GM15510 (cell line): ENCODE measurements around the gene SULT4A1.

Experiments used
- POLR2A ChIP-seq: IDR thresholded peaks from 3 replicates; pipeline ENCODE4 v1.6.1; 2011; ENCODE audit warnings: borderline replicate concordance; ENCODE audit not compliant: insufficient read length; ENCODE audit errors: extremely low read depth

Gene SULT4A1

DNA sequence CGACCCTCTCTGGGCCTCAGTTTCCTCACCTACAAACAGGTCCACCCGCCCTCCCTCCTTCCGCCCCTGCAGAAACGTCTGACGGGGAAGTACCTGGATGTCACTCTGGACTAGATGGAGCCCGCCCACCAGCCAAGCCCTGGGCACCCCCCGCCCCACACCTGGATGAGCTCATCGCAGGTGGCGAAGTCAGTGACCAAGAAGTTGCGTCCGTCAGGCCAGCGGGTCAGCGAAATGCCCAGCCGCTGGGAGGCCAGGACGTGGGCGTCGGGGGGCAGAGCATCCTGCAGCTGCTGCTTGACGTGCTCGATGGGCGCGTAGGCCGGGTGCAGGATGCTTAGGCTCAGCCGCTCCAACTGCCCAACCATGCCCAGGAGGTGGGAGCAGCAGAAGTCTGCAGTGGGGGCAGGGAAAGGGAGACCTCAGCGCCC, 28.6 kb upstream of the SULT4A1 start:
- no peak for TF ChIP-seq POLR2A

DNA sequence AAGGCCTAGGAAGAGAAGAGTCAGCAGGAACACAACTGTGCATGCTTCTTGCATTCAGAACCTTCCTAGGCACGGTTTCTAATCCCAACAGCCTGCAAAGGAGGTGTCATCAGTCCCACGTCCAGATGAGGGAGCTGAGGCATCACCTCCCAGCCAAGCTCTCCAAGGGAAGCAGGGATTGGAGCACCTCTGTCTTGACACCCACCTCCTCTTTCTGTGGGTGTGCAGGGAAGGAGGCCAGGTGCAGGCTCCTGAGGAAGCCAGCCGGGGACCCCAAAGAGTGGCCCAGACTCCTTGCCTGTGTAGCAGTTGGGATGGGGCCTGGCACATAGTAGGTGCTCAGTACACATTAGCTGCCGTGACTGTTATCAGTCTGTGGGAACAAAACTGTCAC, 27.5 kb upstream of the SULT4A1 start:
- no peak for TF ChIP-seq POLR2A

DNA sequence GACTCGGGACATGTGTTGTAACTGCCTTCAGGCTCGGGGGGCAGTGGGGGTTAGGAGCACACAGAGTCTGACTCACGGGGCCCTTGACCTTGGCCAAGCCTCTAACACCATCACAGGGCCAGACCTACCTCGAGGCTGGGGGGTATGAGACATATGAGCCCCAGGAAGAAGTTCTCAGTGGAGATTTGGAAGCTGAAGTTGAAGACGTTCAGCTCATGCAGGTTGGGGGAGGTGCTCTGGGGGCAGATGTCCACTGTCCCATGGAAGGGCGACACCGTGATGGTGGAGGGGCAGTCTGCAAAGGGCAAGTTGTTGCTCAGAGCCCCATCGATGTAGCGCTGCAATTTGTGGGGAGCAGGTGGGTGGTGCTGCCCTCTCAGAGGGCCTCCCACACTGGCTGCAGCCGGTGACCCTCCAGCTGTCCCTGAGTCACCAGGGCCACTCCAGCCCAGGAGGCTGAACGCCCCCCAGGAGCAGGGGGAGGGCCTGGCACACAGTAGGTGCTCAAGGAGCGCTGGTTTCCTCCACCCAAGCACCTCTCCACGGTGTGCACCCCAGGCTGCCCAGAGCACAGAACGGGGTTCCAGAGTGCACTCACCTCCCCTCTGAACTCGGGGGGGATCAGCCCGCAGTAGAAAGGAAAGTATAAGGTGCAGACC, 27.0 kb upstream of the SULT4A1 start:
- TF ChIP-seq POLR2A = no peak

DNA sequence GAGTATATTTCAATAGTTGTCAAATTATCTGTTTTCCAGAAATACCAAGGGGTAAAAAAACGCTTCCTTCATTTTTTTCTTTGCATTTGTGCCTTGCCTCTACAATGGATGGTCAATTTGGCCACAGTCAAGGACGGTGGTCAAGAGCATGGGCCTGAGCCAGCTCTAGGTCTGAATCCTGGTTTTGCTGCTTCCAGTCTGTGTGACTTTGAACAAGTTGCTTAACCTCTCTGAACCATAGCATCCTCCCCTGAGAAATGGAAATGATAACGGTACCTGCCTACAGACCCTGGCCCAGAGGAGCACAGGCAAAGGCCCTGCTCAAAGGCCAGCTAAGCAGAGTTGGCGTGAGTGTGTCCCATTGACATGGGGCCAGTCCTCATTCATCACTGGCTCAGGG, 26.4 kb upstream of the SULT4A1 start:
- TF ChIP-seq POLR2A = no peak

DNA sequence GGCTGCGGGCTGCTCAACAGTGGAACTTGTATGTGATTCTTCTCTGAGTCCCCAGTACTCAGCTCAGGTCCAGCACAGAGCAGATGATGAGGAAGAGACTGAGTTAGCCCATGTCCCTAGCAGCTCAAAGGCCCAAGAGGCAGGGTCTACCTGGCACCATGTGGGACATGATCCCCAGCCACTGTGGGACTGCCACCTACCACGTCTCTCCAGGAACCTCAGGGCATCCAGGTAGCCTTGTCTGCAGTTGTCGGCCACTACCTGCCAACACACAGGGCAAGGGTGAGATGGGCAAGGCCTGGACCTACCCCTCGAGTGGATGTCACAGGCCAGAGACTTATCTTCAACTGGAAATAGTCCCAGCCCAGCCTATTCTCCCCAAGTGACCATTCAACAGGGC, 25.1 kb upstream of the SULT4A1 start:
- TF ChIP-seq POLR2A = no peak

DNA sequence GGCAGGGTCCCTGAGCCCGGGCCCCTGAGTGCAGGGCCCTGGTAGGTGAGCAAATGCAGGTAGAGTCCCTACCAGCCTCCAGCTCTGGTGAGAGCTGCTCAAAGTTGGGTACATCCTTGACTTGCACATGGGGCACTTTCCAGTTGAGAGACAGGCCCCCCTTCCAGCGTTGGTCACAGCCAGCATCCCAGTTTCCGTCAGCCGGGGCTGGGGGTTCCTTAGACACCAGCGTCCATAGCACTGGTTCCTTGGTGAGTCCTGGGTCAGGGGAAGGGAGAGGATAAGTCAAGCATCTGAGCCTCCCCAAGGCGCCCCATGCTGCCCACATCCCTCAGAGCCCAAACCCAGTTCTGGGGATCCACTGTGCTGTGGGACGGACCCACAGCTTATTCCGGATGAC, 23.9 kb upstream of the SULT4A1 start:
- TF ChIP-seq POLR2A = no peak

DNA sequence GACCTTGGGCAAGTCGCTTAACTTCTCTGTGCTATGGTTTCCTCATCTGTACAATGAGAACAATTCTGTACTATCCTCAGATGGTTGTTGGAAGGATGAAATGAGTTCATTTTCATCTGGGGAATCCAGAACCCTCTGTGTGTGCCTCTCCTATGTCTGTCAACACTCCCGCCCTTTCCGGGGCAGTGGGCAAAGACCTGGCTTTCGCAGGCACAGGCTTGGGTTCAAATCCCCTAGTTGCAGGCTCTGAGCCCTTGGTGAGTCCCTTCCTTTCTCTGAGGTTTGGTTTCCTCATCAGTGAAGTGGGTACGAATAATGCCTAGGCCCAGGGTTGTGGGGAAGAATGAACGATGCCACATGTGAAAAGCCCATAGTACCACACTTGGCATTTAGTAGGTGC, 23.5 kb upstream of the SULT4A1 start:
- no peak for TF ChIP-seq POLR2A

DNA sequence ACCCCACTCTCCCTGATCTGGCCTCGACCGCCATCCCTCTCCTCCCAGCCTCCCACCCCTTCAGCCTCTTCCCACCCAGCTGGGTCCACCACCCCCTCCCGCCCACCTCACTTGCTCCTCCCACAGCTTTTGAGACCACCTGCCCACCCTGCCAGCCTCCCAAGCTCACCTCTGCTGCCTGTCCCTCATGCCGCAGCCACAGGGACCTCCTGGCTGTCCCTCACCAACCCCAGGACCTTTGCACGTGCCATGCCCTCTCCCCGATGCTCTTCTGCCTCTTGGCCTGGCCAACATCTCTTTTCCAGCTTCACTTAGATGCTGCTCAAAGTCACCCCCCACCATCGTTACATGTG, 23.0 kb upstream of the SULT4A1 start:
- TF ChIP-seq POLR2A = no peak

DNA sequence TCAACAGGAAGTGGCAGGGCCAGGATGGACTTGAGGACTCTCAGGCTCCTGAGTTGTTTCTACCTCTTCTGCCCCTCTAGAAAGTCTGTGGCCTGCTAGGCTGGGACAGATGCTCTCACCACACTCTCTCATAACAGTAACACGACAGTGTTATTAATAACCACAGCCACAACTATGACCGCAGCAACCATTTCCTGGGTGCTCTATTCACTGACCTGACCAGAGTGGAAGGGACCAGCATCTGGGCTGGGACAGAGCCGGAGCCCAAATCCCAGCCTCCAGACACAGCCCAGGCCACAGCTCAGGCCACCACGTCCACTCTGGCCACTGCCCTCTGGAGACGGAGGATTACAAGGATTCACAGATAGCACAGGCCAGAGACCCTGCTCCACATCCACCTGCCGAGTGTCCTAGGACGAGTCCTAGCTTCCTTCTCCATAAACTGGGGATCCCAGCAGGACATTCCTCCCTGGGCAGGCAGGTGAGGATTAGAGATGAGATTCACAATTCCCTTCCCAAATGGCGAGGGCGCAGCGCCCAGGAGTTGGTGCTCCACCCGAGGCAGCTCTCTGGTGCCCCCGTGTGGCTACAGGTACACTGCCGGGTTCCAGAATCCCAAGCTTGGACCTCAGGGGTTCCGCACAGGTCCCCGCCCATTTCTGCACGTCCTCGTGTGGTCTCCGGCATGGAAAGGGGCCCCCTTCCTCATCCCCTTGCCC, 22.4 kb upstream of the SULT4A1 start:
- TF ChIP-seq POLR2A = no peak

DNA sequence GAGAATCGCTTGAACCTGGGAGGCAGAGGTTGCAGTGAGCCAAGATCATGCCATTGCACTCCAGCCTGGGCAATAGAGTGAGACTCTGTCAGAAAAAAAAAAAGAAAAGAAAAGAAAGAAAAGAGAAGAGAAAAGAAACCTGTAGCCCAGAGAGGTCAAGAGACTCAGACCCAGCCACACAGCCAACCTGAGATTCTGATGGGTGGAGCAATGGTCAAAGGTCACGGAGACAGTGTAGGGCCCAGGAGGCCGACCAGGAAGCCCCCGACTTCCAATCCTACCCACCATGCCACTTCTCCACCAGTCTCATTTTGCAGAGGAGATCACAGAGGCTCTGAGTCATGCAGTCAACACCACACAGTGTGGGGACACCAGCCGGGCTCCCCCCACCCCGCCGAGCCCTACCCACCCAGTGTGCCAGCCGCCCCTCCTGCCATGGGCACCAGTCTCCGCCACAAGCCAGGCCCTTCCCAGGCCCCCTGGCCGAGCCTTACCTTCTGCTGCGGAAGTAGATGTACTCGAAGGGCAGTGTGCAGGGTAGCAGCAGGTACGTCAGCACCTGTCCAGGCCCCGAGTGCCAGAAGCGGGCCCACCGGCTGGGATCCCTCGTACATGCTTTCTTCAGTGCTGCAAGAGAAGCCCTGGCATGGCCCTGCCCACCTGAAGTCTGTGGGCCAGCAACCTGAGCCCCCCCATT, 21.6 kb upstream of the SULT4A1 start:
- no peak for TF ChIP-seq POLR2A

DNA sequence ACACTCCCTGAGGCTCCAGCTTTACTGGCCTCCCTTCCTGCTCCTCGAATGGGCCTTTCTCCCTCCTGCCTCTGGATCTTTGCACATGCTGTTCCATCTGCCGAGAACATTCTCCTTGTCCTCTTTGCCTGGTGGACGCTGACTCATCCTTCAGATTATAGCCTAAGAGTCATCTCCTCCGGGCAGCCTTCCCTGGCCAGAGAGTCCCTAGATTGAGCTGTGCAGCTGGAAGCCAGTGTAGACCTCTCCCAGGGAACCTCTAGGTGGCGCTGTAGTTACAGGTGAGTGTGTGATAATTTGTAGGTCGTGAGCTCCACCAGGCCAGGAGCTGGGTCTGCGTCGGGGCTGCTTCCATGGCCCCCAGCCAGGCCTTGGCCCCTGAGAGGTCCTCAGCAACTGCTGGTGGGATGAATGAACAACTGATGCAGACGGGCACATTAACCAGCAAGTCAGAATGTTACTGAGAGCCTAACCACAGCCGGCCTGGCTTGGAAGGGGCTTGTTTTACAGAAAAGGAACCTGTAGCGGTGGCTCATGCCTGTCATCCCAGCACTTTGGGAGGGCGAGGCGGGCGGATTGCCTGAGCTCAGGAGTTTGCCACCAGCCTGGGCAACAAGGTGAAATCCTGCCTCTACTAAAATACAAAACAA, 20.8 kb upstream of the SULT4A1 start:
- TF ChIP-seq POLR2A = no peak

DNA sequence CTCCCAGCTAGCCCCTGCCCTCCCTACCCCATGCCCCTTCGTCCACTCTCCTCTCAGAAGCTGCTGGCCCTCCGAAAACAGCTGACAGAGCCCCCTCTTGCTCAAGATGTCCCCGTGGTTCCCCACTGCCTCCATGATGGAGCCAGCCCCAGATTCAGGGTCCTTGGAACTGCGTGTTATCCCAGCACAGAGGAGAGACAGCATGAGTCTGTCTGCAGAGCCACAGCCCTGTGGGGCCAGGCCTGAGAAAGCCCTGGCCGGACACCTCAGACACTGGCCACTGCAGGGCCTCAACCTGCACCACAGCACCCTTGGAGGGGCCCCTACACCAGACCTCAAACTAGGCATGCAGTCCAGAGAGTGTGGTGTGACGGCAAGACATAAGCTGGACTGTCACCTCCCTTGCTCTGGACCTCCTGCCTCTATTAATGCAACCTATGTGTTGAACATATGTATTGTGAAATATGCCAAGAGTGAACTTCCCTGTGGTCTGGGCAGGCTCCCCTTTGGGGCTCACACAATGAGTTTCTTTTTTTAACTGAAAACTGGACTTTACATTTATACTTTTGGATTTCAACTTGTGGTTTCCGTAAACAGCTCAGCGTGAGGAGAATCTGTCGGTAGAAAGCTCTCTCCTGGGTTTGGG, 19.9 kb upstream of the SULT4A1 start:
- TF ChIP-seq POLR2A = no peak

DNA sequence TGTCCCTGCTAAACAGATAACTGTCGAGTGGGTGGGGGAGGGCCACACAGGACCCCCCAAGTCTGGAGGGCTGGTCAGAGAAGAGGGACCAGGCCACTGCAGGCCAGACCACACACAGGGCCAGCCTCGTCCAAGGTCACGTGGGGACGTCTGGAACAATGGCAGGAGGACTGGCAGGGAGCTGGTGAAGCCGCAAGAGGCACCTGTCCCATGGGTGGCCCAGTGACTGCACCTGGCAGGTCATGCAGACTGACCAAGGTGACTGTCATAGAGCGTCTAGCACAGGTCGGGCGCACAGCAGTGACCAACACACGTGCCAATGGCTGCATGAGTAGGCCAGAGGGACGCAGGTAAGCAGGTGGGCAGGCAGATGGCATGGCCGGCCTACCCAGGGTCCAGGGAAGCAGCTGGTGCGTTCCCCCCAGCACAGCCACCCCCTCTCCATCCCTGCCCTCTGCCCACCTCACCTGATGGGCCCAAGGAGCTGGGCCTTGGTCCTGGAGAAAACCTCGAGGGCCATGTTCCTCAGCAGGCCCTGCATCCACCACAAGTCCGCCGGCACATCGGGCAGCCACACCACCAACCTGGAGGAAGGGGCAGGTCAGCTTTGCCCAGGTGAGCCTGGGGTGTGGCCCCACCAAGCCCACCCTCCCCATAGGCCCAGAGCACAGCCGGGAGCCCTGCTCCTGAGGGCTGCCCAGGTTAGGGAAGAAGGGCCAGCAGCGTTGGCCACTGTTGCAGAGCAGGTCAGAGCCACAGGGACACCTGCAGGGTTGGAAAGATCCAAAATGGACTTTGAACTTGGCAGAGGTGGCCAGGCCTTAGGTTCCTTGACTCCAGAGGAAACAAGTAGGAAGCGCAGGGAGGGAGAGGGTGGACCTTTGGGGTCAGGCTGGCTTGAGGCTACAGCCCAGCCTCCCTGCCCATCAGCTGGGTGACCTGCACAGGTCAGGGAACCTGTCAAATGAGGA, 19.1 kb upstream of the SULT4A1 start:
- TF ChIP-seq POLR2A = no peak

DNA sequence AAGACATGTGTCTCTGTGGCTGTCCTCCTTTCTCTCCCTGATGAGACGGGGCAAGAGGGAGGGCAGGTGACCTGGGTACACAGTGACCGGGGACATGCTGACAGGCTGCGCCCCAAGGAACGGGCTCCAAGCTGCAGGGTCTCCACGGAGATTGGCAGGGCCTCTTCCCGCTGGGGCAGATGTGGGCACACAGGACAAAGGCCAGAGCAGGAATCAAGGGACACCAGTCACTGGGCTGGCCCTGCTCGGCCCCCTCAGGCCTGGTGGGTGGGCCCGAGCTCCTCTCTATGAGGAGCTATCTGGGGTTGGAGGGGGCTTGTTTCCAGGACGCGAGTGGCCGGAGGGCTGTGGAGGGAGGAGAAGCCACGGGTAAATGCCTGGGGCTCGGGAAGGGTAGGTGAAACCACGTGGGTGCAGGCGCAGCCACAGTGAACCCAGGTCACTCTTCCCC, 18.3 kb upstream of the SULT4A1 start:
- no peak for TF ChIP-seq POLR2A
